Prostate gland (tissue), 2 donors: ENCODE data around the gene SHROOM3.
A peak's percentile ranks its signal among the peaks of the same experiment; 100 is the strongest.

Experiments used
- POLR2A ChIP-seq: fragments of 450-650 bp; IDR thresholded peaks from one replicate; pipeline ENCODE4 v1.6.1; 2016; ENCODE audit warnings: antibody characterized with exemption, mild to moderate bottlenecking
- TF ChIP-seq, protein P1 (sequence below), 4 experiments: fragments of 200-600 bp in 2 of 4; fragments of 450-650 bp in 2 of 4; sonication (generic) in 2 of 4; IDR thresholded peaks; 1 replicate in 3 of 4; 2 replicates in 1 of 4; pipeline ENCODE4 v1.5.1; 2016 to 2019; ENCODE audit warnings: antibody characterized with exemption in 4 of 4, mild to moderate bottlenecking in 2 of 4, moderate library complexity in 2 of 4

DNA sequence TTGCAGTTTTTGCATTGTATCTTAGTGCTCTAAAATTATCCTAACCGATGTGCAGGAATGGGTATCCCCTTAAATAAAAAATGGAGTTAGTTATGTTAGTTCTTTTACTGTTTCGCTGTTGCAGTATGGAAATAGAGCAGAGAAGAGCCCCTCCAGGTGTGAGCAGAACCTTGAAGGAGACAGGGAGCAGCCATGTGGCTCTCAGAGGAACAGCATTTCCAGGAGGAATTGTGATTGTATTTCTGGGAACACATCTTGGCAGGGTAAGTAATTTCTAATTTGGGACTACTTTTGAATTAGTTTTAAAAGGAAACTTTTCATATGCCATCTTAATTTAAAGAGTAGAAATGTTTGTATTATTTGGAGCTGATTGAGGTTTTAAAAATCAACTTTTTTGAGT, 8.8 kb upstream of the SHROOM3 start:
- TF ChIP-seq, protein P1, sequence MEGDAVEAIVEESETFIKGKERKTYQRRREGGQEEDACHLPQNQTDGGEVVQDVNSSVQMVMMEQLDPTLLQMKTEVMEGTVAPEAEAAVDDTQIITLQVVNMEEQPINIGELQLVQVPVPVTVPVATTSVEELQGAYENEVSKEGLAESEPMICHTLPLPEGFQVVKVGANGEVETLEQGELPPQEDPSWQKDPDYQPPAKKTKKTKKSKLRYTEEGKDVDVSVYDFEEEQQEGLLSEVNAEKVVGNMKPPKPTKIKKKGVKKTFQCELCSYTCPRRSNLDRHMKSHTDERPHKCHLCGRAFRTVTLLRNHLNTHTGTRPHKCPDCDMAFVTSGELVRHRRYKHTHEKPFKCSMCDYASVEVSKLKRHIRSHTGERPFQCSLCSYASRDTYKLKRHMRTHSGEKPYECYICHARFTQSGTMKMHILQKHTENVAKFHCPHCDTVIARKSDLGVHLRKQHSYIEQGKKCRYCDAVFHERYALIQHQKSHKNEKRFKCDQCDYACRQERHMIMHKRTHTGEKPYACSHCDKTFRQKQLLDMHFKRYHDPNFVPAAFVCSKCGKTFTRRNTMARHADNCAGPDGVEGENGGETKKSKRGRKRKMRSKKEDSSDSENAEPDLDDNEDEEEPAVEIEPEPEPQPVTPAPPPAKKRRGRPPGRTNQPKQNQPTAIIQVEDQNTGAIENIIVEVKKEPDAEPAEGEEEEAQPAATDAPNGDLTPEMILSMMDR (IDR thresholded peaks at IDR 0.05), result peak in 1 of 4 experiments; percentile 26
- TF ChIP-seq POLR2A, result no peak
